ENCODE measurements around the gene CBFB. TPM values are rescaled to one million over a fixed set of nuclear protein-coding genes. Genes with fewer than 3 reads are reported as not detected.

CBFB gene
- total RNA-seq (2022; extraction: Qiagen RNA extraction) = 49.9 to 68.7 TPM (median 52.8 TPM) in 5 replicates

DNA sequence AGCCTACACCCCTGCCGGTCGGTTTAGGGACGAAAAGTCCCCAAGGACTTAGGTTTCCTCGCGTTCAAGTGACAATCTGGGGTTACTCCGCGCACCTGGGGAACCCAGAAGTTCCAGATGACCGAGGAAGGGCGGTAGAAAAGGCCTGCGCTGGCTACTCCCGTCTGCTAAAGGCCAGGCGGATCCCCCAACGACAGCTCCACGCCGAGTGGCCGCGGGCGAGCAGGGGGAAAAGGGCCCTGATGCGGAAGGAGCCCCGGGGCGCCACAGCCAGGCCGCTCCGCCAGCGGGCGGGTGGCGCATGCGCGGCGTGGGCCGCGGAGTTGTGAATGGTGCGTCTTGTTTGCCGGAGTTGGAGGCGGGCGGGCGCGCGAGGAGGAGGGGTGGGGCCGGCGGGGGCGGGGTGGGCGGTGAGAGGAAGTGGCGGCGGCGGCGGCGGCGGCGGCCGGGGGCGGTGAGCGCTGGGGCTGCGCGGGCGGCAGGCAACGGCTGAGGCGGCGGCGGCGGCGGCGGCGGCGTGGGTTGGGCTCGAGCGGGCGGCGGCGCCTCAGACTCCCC, at the start of gene CBFB:
TSS of gene CBFB (plus strand) at position 454 of the 558 bp plus-strand sequence. CDS start 259 bp downstream, outside the sequence.

DNA sequence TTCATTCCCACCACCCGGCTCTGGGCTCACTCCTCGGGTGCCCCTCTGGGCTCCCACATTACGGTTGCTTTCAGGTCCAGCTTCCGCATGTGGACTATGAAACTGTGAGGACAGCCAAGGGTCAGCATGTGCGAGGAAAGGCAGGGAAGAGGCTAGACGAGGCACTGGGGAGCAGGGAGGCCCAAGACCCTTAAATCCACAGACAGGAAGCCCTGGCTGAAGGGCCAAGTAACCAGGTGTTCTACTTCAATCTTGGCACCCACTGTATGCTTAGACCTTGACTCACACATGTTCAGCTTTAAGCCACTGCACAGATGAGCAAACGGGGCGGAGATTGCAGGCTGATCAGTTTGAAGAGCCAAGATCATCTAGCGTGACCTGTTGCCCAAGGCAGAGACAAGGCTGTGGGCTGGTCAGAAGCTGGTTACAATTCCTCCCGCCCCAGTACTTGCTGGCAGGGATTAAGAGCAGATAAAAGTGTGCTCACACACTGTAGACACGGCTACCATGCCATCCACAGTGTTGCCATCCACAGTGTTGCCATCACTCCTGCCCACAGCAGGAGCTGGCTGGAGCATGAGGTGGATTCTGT, 40.7 kb upstream of the CBFB start, which contains the start of gene CES4A:
TSS of gene CES4A (plus strand) at position 393 of the 592 bp plus-strand sequence. CDS start at position 577, 184 bp downstream.

DNA sequence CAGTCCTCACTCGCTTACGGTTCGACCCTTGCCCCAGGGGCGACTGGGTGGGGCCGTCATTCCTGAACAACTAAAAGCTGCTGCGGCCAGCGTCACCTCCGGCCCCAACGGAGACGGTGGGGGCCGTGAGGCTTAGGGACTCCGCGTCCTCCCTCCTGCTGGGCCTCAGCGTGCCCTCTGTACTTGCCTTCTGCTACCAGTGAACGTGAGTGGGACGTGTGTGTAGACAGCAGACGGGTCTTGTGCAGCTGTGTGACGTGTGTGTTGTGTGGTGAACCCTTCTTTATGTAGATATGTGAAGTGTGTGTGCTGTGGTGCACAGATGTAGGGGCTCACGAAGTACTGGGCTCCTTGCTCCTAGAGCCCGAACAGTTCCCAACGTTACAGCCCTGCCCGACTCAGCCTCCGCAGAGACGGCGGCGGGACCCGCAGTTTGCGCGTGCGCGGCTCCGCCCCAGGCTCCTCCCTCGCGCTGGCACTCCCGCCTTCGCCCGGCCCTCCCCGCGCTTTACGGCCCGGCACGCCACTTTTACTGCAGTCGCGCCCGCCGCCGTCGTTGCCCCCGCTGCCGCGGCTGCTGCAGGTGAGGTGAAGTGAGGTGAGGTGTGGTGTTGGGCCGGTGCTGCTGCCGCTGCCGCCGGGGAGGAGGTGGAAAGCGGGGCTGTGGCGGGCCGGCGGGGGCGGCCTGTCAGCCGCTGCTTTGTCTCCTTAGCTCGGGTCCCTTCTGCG, 80.6 kb downstream of the CBFB start, which contains the start of gene PHAF1:
TSS of gene PHAF1 (plus strand) at position 535 of the 729 bp plus-strand sequence. CDS start 235 bp downstream, outside the sequence.

Other genes starting within 250 kb of the CBFB start
- 0.06 TPM in 1 of 5 replicates, not detected in the others for gene TERB1, start 227.6 kb upstream of the CBFB start, total RNA-seq (2022; extraction: Qiagen RNA extraction)
- gene NAE1, start 198.2 kb upstream of the CBFB start, total RNA-seq (2022; extraction: Qiagen RNA extraction) = 59.8 to 73.7 TPM (median 69.0 TPM) in 5 replicates
- gene CA7, start 184.7 kb upstream of the CBFB start, total RNA-seq (2022; extraction: Qiagen RNA extraction) = 0.09 TPM in 1 of 5 replicates, not detected in the others
- 4.6 to 8.2 TPM (median 6.3 TPM) in 5 replicates for gene PDP2, start 148.6 kb upstream of the CBFB start, total RNA-seq (2022; extraction: Qiagen RNA extraction)
- gene CDH16, start 110.3 kb upstream of the CBFB start, total RNA-seq (2022; extraction: Qiagen RNA extraction) = 5.9 to 7.4 TPM (median 6.6 TPM) in 5 replicates
- gene RRAD, start 103.6 kb upstream of the CBFB start, total RNA-seq (2022; extraction: Qiagen RNA extraction) = 39.6 to 64.4 TPM (median 54.9 TPM) in 5 replicates
- 127 to 194 TPM (median 183 TPM) in 5 replicates for gene CIAO2B, start 94.7 kb upstream of the CBFB start, total RNA-seq (2022; extraction: Qiagen RNA extraction)
- 32.6 to 40.2 TPM (median 35.1 TPM) in 5 replicates for gene CES2, start 93.6 kb upstream of the CBFB start, total RNA-seq (2022; extraction: Qiagen RNA extraction)
- gene CES3, start 67.9 kb upstream of the CBFB start, total RNA-seq (2022; extraction: Qiagen RNA extraction) = 2.0 to 2.5 TPM (median 2.5 TPM) in 5 replicates
- gene CES4A, start 40.6 kb upstream of the CBFB start, total RNA-seq (2022; extraction: Qiagen RNA extraction) = 3.4 to 4.1 TPM (median 3.7 TPM) in 5 replicates
- gene PHAF1, start 80.8 kb downstream of the CBFB start, total RNA-seq (2022; extraction: Qiagen RNA extraction) = 24.9 to 28.4 TPM (median 25.6 TPM) in 5 replicates
- 7.0 to 9.5 TPM (median 8.9 TPM) in 5 replicates for gene B3GNT9, start 121.8 kb downstream of the CBFB start, total RNA-seq (2022; extraction: Qiagen RNA extraction)
- gene TRADD, start 130.8 kb downstream of the CBFB start, total RNA-seq (2022; extraction: Qiagen RNA extraction) = 15.1 to 22.9 TPM (median 21.6 TPM) in 5 replicates
- 6.3 to 9.6 TPM (median 8.4 TPM) in 5 replicates for gene FBXL8, start 130.8 kb downstream of the CBFB start, total RNA-seq (2022; extraction: Qiagen RNA extraction)
- gene HSF4, start 135.6 kb downstream of the CBFB start, total RNA-seq (2022; extraction: Qiagen RNA extraction) = 13.1 to 17.8 TPM (median 14.8 TPM) in 5 replicates
- gene NOL3, start 141.4 kb downstream of the CBFB start, total RNA-seq (2022; extraction: Qiagen RNA extraction) = 80.2 to 102 TPM (median 97.0 TPM) in 5 replicates
- gene MATCAP1, start 154.8 kb downstream of the CBFB start, total RNA-seq (2022; extraction: Qiagen RNA extraction) = 5.5 to 9.0 TPM (median 6.2 TPM) in 5 replicates
- 0.06 to 0.25 TPM (median 0.17 TPM) in 5 replicates for gene EXOC3L1, start 161.0 kb downstream of the CBFB start, total RNA-seq (2022; extraction: Qiagen RNA extraction)
- gene E2F4, start 163.0 kb downstream of the CBFB start, total RNA-seq (2022; extraction: Qiagen RNA extraction) = 92.3 to 103 TPM (median 99.1 TPM) in 5 replicates
- gene ELMO3, start 170.0 kb downstream of the CBFB start, total RNA-seq (2022; extraction: Qiagen RNA extraction) = 0.76 to 1.3 TPM (median 1.2 TPM) in 5 replicates
- 84.1 to 104 TPM (median 91.8 TPM) in 5 replicates for gene TMEM208, start 198.0 kb downstream of the CBFB start, total RNA-seq (2022; extraction: Qiagen RNA extraction)
- gene FHOD1, start 218.3 kb downstream of the CBFB start, total RNA-seq (2022; extraction: Qiagen RNA extraction) = 41.9 to 59.6 TPM (median 54.0 TPM) in 5 replicates
- gene SLC9A5, start 219.8 kb downstream of the CBFB start, total RNA-seq (2022; extraction: Qiagen RNA extraction) = 1.2 to 1.9 TPM (median 1.5 TPM) in 5 replicates

Data from A549 treated with Hydrocortisone at 1 μM for 4 hours (cell line).